ENCODE measurements around the gene MRPL14. TPM values are rescaled to one million over a fixed set of nuclear protein-coding genes. Genes with fewer than 3 reads are reported as not detected.

Gene MRPL14
- total and polyA plus RNA-seq, 12 donors = 29.9 to 89.7 (median 41.4) TPM

DNA sequence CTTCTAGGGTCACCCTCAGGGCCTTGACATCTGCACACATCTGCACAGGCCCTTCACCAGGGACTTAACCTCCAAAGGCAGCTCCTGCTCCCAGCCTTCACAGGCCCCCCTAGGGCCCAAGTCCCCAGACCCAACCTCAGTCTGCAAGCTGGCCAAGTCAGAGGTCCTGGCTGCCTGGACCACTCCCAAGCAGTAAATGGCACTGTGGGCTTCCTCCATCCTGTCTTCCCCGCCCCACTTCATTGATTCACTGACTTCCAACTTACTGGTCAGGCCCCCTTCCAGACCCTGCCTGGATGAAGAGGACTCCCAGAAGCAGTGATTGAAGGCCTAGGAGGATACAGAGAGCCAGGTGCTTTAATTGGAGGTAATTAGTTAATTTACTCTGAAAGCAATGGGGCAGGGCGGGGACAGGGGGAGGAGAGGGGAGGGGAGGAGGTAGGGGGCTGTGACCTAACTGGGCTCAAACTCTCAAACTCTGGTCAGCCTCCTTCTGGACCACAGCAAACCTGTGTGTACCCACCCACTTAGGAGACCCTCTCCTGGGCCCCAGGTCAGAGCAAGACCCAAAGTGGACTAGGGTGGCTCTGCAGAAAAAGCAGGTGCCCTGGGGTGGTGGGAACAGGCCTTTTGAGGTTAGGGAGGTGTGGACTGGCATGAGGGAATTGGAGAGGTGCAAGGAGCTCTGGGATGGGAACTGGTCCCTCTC, 51.5 kb downstream of the MRPL14 start:
- no peak for ATAC-seq
- no peaks in the 10 kb centered on the region for H3K9me3 ChIP-seq
- peak overlapping the region in 9 of 10 donors; percentile 38 to 93 (median 84) for H3K27ac ChIP-seq
- H3K36me3 ChIP-seq = no peaks in the 10 kb centered on the region
- peaks cover 30 to 60% (median 50%) of the 10 kb centered on the region in 9 donors for H3K4me1 ChIP-seq
- peak overlapping the region in 2 of 10 donors; percentile 13 to 18 for H3K4me3 ChIP-seq
- intact Hi-C loops (cut with DNase I) = loop anchor here (2.0 to 10.0 kb wide), 15 partner anchors 61 to 471 kb away; no protein-coding TSS in a partner anchor
- TF ChIP-seq CTCF (IDR thresholded peaks at IDR 0.05) = no peak
- peaks cover 0 to 20% (median 0%) of the 10 kb centered on the region in 7 donors for H3K27me3 ChIP-seq
- DNase-seq = no peak
- 94 to 97% methylated on average over 2 of the region's 2 CpGs for WGBS, 2 donors

- H3K9me3 ChIP-seq = no peaks in the 10 kb centered on the region
- ATAC-seq = peak in 6 of 8 donors; percentile 0 to 4 (median 2)
- H3K27me3 ChIP-seq = peaks cover 0 to 20% (median 0%) of the 10 kb centered on the region in 7 donors
- TF ChIP-seq CTCF (IDR thresholded peaks at IDR 0.05) = peak in 3 of 9 donors; percentile 2 to 28 (median 9)
- WGBS, 2 donors = 48 to 53% methylated on average over 9 of the region's 9 CpGs
- no peak for DNase-seq
- peaks cover 30 to 60% (median 50%) of the 10 kb centered on the region in 9 donors for H3K4me1 ChIP-seq
- peak overlapping the region in 2 of 10 donors; percentile 57 to 59 for H3K4me3 ChIP-seq
- peak overlapping the region in 9 of 10 donors; percentile 70 to 93 (median 84) for H3K27ac ChIP-seq
- intact Hi-C loops (cut with DNase I) = loop anchor here (1.0 to 10.0 kb wide), 19 partner anchors 60 to 470 kb away; no protein-coding TSS in a partner anchor
- H3K36me3 ChIP-seq = no peaks in the 10 kb centered on the region
Observed at GRCh38 chr6:44074813-44075646, 52.2 kb downstream of the MRPL14 start.

GRCh38 chr6:44074439-44074812, 52.8 kb downstream of the MRPL14 start:
- peak; percentile 70 to 73 for DNase-seq
- Histone ChIP-seq H3K9me3 (no peaks in the 10 kb centered on the region), H3K36me3 (no peaks in the 10 kb centered on the region), H3K4me3 (peak overlapping the region in 7 of 10 donors; percentile 22 to 62 (median 57)), H3K27me3 (peaks cover 0 to 20% (median 0%) of the 10 kb centered on the region in 7 donors), H3K4me1 (peaks cover 30 to 60% (median 49%) of the 10 kb centered on the region in 9 donors), H3K27ac (peak overlapping the region; percentile 70 to 93 (median 84))
- ATAC-seq = peak; percentile 56 to 84 (median 73)
- TF ChIP-seq CTCF (IDR thresholded peaks at IDR 0.05) = peak; percentile 87 to 95 (median 89)
- 0 to 1% methylated on average over 13 of the region's 13 CpGs for WGBS, 2 donors
- intact Hi-C loops (cut with DNase I) = loop anchor here in 7 of 10 donors (1.0 to 10.0 kb wide), 14 partner anchors 60 to 470 kb away; no protein-coding TSS in a partner anchor

Data from heart right ventricle (tissue), 16 donors.